Middle frontal gyrus (tissue), 1 donor: ENCODE results near the gene ELL2.
A peak's percentile ranks its signal among the peaks of the same experiment; 100 is the strongest.
"Not testable (repeated sequence)": the region's sequence is repeated elsewhere in the genome, so short reads cannot be mapped to it uniquely, and the experiment has no call there.

Experiments used
- DNase-seq: peaks from one replicate; pipeline ENCODE4 v3.0.0-alpha.2; 2015; ENCODE audit warnings: low spot score; ENCODE audit errors: extremely low spot score

The ELL2 gene

DNA sequence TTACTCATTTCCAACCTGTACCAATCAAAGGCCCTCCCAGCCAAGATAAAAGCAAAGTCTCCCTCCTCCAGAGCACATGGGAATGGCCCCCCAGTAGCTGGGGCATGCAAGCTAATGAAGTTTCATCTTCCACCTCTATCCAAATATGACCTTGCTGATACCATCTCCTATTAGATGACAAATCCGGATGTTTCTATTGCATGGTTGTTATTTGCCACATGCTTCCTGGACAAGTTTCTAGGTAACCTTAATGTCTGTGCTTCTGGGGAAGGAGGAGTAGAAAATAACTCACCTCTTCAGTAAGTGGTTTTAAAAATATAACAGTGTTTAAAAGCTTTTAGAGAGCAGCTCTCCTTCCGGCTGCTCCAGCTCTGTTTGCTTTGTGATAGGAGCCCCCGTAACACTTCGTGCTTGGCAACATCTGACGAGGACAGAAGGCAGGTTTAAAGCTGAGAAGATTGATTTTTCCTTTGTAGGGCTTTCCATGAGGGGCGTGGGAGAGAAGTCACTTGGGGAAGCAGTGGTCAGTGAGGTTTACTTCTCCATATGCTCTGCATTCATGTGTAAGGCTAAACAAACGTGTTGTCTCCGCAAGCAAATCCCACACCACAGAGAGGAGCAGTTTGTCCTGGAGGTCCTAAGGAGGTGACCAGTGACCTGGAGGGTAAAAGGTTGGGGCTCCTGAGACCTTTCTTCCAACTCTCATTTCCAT is 98.8 kb downstream of the ELL2 start:
- no peak for DNase-seq

DNA sequence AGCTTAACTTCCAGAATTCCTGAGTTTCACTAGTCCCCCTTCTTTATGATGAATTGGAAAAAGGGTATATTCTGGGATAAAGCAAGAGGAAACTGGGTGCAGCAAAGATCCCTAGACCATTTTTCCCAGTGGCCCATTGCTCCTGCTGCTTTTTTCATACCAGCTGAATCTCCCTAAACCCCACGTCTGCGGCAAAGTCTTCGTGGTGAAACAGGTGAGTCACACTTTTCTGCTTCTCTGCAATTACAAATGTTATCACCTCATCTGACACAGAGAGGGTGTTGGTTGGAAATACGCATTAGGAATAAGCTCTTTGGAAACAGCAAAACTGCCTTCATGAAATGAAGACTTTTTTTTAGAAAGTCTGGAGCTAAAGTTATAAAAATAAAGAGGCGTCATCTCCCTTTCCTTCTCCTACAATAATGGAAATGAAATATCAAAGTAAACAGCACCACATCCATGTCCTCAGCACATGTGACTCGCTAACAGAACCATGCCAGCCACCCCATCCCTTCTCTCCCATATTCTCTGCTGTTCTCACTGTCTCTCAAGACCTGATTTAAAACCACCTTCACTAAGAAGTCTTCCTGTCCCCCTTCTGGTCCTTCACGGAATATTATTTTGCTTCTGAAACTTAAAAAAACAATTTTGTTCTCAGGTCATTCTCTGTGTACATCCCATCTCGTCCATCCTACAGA is 99.6 kb downstream of the ELL2 start:
- no peak for DNase-seq

DNA sequence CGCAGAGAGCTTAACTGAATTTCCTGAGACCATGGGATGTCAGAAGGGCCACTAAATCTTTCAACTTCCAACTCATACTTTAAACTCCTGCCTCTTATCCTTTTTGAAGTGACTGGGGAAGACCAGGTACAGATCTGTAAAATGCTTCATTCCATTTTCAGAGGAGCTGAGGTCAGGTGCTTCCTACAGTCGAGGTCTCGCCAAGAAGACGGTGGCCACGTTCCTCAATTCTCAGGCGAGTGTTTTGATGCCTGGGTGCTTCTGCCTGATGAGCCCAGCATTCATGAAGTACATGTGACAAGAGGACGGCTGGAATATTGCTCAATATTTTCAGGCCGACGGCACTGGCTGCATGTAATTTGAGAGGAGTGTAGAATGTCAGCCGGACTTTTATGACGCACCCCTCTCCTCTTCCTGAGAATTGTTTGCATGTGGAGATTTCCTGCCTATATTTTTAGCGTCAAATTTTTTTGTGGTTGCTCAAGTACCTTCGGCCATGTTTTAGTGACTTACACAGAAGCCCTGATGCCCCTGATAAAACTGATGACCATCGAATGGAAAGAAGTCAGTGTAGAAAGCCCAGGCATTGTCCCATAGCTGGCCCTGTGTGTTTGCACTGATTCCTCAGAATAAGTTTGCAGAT is 100.3 kb downstream of the ELL2 start:
- DNase-seq, result no peak

DNA sequence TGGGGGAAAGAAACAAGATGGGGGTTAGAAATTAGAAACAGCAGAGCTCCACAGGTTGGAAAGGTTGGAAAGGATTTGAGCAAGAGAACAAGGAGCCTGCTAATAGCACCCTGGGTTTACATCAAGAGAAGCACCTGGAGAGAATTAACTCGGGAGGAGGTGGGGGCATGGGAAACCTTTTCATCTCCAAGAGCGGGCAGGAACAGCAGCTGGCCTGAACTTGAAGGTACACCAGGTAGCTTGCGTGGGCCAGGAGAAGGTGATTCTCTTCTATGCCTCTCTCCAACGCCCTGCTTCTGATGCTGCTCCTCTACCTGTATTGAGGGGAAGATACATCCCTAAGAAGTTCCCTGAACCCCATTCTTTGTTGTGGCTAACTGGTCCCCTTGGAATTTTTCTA is 102.0 kb downstream of the ELL2 start:
- DNase-seq, result no peak

DNA sequence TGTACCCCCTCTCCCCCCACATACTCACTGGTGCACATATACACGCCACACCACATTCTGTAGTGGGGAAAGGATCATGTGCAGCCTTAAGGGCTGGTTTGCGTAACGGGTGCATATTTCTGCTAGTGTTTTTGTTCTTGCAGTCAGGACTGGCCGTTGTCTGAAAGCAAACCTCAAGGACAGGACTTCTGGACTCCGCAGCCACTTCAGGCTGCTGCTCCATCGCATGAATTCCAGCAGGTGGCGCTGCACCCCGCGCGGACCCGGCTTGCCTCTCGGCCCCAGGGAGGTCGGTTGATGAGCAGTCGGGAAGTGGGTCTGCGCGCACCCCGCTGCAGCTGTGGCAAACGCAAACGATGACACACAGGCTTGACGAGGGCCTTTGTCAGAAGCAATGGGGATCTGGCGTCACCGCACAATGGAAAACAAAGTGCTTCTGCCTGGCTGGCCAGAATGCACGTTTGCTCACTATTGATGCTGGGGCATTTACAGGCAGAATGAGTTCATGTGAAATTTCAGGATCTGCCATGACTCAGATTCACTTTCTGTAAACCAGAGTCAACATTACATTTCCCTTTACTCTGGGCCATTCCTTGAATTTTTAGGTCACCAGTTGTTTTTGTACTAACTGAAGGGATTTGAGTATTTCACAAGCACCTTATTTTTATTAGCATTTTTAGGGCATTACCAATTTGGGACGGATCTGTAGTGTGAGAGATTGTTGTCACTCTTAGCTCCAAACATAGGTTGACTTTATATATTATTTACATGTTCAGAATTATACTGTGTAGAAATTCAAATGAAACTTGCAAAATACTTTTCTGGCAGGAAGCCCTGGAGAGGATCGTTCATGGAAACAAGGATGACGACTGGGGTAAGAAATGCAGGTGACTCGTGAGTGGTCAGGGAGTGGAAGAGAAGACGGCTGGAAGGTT is 102.7 kb downstream of the ELL2 start:
- DNase-seq, result peak; percentile 80

DNA sequence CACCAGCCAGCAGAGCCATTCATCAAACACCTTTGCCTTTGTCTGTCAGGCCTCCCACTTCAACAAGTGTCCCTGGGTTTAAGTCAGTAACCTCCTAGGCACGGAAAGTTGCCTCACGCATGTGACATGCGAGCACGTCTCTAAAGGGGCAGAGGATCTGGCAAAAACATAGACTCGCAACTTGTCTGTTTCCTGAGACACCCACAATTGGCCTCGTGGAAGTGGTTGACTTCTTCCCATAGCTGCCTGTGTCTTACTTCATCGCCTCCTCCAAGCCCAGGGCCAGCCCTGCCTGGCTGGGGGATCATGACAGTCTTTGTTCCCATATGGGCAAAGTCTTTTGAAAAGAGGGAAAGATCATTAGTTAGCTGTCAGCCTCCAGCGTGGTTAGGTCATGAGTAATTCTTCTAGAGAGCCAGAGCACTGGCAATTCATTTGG is 103.6 kb downstream of the ELL2 start:
- no peak for DNase-seq

DNA sequence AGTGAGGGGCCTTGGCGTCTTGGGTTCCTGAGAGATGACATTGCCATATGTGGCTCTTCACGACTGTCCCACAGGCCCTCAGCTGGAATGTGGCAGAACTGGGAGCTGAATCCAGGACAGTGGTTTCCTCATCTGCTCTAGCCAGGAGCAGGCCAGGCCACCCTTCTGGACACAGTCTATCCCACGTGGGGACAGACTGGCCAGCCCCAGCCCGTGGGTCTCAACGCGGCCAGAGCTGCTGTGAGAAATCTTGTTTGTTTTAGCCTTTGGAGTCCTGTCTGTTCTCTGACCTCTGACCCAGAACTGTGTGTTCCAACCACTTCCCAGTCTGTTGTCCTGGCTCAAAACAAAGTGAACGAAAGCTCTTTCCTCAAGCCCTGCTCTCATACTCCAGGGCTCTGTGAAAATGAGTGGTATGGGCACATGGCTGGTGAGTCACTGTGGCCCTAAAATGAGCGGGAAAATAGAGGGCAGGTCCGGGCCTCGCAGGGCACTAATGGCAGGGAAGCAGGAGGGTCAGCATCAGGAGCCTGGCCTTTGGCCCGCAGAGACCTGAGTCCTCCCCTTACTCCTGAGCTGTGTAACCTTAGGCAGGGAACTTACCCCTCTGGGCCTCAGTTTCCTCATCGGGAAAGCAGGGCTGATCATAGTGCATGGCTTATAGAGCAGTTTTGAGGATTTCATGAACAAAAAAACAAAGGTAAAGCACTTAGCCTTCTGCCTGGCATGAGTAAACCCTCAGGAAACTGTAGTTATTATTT is 104.3 kb downstream of the ELL2 start:
- no peak for DNase-seq

DNA sequence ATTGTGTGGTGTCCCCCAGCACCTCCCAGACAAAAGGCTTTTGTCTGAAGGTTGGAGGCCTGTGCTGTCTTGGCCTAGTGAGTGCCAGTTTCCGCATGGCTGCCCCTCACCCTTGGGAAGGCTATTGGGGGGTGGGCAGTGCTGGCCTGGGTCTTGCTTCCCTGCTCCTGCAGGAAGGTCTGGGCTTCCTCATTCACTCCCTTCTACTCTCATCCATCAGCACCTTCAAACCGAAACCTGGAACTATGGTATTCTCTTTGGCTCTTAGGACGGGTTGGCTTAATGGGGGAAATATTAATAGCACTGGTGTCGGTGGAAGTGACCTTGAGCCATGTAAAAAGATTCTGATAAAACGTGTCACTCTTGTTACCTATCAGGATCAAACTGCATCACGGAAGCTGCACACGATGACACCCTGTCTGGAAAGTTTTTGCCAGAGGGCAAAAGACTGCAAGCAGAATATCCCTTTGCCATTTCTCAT is 105.1 kb downstream of the ELL2 start:
- no peak for DNase-seq

DNA sequence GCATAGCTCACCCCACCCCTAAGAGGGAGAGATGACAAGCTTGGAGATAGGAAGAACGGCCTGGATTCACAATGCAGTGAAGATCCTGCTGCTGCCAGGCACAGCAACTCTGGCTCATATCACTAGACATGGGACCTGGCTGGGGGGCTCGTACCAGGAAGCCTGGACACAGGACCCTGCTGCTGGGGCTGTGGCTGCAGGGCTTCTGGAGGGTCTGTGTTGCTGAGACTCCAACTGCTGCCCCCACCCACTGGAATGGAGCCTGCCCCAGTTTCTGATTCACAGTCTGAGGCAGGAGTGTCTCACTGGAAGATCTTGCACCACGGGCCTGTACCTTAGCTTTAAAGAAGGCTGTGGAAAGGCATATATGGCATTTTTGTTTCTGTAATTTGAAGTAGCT is 108.2 kb downstream of the ELL2 start:
- DNase-seq, result no peak

DNA sequence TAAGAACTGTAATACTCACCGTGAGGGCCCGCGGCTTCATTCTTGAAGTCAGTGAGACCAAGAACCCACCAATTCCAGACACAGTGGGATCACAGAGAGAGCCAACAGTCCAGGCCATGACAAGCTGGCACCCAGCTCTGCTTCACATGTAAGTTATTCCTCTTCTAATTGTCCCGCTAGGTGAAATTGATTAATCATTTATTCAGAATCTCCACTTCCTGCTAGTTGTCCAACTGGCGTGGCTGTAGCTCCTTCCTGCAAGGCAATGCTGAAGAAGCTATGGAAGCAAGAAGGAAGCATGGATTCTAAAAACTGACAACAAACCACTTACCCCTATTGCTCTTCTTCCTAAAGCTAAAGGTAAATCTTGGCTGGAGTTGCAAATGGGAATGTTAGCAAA is 109.1 kb downstream of the ELL2 start:
- no peak for DNase-seq

DNA sequence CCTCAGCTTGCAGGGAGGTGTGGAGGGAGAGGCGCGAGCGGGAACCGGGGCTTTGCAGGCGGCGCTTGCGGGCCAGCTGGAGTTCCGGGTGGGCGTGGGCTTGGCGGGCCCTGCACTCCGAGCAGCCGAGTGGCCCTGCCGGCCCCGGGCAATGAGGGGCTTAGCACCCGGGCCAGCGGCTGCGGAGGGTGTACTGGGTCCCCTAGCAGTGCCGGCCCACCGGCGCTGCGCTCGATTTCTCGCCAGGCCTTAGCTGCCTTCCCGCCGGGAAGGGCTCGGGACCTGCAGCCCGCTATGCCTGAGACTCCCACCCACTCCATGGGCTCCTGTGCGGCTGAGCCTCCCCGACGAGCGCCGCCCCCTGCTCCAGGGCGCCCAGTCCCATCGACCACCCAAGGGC is 110.5 kb downstream of the ELL2 start:
- DNase-seq, result not testable (repeated sequence)

DNA sequence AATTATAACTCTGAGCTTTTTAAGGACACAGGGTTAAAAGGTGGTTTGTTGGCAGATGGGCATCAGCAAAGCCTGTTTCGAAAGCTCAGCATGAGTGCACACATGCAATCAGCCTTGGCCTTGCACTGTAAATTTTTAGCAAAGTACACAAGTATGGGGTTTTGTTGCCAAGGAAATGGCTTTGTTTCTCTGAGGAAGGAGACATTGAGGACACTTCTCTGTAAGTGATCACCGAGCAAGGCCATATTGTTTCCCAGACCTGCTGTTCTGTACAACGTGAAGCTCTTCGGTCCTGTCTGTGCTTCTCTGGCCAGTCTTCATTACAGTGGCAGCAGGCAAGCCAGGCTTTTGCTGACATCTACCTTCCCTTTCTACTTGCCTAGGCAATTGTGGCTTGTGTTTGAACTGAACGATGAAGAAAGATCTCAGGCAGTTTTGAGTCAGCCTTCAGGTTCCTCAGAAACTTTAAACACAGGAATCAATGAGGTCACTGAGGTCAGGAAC is 111.2 kb downstream of the ELL2 start:
- no peak for DNase-seq

DNA sequence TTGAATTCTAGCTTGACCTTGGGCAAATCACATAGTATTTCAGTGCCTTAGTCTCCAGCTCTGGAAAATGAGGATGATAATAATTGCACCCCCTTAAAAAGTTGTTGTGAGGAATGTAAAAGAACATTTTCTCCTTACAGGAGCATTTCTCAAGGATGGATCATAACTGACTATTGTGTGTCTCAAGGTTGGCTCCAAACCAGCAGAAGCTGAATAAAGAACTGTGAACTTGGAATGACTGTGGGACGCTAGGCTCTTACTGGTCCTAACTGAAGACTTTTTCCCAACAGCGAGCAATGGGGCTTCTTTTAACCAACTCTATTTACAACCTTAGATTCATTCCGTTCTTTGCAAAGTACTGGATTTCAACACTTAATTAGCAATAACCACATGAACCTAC is 113.0 kb downstream of the ELL2 start:
- no peak for DNase-seq

DNA sequence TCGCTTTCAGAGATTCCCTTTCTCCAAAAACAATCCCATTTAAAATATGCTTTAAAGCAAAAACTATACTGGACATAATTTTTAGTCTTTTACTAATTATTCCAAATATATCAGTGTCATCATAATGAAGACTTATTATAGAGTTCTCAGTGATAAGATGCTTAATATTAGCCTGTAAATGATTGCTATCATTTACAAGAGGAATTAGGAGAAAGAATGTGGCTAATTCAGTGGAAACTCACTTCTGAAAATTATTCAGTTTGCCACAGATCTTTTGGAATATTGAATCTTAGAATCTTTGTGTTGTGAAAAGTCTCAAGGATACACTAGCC is 114.4 kb downstream of the ELL2 start:
- no peak for DNase-seq

DNA sequence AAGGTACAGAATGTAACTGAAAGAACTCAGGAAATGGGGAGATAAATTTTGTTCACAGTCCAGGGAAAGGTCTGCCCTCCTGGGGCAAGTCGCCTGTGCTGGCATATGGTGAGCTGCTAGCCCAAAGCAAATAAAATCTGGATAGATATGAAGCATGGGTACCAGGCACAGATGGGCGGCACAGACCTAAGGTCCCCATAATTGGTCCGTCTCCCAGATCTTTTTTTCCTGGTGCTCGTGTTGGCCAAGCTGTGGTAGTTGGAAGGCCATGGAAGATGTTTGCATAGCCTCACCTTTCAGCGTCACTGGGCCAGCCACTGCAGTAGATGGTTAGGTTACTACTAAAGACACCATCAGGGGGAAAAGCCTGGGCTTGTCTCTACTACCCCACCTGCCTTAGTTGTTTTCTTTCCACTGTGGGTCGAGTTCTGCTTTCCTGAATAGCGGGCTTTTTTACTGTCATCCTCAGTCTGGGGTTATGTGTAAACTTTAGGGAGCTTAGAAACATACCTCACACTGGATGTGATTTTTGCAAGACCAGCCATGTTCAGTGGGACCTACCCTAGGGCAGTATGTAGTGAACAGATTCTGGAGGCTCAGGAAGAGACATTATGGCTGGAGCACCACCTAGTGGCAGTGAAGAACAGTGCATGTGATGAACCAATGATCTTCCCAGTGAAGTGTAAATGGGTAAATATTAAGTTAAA is 114.9 kb downstream of the ELL2 start:
- peak; percentile 81 for DNase-seq

DNA sequence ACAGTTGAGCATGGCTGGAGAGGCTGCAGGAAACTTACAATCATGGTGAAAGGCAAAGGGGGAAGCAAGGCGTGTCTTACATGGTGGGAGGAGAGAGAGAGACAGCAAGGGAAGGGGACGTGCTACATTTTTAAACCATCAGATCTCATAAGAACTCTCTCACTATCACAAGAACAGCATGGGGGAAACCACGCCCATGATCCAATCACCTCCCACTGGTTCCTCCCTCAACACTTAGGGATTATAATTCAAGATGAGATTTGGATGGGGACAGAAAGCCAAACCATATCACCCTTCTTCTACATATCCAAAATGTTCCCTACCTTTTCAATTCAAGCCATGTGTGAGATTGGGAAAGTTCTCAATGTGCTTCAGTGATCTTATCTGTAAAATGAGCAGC is 116.3 kb downstream of the ELL2 start:
- DNase-seq, result no peak

DNA sequence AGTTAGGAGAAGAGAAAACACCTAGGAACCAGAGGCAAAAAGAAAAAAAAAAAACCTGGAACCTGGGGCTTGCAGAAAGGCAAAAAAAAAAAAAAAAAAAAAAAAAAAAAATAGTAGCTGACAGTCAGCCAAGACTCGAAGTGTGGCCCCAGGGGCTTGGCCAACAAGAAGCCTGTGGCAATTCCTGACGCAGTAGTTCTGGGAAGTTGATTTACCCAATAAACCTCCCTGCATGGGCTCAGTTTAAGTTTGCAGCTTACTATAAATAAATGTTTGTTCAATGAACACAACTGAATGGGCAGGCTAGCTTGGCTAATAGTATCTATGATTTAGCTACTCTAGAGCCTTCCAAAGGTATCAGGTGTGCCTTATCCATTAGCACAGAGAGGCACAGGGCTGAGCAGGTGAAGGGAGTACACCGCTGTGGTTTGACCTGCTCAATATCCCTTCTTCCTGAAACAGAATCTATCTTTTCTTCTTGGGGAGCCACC is 117.9 kb downstream of the ELL2 start:
- DNase-seq, result no peak

DNA sequence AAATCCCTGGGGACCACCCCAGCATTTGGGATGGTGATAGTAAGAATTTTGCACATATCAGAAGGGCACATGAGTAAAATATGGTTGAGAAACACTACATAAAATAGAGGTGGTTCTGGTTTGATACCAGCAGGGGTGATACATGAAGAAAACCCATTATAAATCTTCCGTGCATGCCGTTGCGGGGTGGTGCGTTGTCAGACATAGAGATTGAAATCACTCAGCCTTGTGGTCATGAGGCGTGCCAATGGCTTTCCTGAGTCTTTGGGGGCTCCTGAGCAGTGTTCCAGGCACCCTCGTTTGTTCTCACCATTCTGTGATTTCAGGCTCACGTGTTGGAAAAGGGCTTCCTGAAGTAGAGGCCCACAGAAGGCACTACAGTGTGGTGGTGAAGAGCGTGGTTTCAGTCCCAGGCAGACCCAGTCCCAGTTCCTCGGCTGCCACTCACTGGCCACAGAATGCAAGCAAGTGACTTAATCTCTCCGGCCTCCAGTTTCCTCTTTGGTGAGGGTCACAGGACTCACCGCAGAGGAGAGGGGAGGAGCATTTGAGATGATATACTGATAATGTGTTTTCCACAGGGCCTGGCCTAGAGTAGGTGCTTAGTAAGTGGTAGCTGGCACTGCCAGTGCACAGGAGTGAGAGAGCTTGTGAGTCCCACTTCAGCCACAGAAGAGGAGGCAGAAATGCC is 118.7 kb downstream of the ELL2 start:
- no peak for DNase-seq
